GM12872 (cell line): ENCODE data around the gene PLEKHA8.

Experiments used
- TF ChIP-seq, protein P1 (sequence below): IDR thresholded peaks from 3 replicates; pipeline ENCODE4 v1.5.1; 2011; ENCODE audit warnings: low read depth, mild to moderate bottlenecking, low read length, moderate library complexity; ENCODE audit not compliant: insufficient read depth

The PLEKHA8 gene

DNA sequence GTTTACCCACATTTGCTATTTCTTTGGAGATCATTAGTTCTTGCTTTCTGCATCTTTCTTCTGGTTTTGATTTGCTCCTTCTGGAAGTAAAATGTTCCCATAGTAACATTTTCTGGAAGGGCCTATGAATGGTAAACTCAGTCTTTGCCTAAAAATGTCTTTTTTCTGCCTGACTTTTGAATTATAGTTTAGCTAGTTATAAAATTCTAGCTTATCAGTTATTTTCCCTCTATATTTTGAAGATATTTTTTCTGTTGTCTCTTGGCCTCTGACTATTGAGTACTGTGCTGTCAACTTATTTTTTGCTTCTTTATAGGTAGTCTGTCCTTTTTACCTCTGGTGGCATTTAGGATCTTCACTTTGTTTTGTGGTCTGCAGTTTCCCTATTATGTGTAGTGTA is 84.9 kb downstream of the PLEKHA8 start:
- TF ChIP-seq, protein P1, sequence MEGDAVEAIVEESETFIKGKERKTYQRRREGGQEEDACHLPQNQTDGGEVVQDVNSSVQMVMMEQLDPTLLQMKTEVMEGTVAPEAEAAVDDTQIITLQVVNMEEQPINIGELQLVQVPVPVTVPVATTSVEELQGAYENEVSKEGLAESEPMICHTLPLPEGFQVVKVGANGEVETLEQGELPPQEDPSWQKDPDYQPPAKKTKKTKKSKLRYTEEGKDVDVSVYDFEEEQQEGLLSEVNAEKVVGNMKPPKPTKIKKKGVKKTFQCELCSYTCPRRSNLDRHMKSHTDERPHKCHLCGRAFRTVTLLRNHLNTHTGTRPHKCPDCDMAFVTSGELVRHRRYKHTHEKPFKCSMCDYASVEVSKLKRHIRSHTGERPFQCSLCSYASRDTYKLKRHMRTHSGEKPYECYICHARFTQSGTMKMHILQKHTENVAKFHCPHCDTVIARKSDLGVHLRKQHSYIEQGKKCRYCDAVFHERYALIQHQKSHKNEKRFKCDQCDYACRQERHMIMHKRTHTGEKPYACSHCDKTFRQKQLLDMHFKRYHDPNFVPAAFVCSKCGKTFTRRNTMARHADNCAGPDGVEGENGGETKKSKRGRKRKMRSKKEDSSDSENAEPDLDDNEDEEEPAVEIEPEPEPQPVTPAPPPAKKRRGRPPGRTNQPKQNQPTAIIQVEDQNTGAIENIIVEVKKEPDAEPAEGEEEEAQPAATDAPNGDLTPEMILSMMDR, result no peak

GRCh38 chr7:30114536-30115238 is 86.5 kb downstream of the PLEKHA8 start:
- TF ChIP-seq, protein P1, result no peak

DNA sequence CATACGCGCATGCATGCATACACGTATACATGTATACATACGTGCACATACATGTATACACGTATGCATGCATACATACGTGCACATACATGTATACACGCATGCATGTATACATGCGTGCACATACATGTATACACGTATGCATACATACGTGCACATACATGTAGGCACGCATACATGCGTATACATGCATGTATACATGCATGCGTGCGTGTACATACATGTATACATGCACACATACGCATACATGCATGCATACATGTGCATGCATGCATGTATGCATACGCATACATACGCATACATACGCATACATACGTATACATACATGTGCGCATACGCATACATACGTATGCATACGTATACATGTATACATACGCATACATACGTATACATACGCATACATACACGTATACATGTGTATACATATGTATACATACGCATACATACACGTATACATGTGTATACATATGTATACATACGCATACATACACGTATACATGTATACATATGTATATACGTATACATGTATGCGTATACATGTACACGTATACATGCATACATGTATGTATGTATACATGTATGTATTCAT is 87.6 kb downstream of the PLEKHA8 start:
- TF ChIP-seq, protein P1, result no peak

DNA sequence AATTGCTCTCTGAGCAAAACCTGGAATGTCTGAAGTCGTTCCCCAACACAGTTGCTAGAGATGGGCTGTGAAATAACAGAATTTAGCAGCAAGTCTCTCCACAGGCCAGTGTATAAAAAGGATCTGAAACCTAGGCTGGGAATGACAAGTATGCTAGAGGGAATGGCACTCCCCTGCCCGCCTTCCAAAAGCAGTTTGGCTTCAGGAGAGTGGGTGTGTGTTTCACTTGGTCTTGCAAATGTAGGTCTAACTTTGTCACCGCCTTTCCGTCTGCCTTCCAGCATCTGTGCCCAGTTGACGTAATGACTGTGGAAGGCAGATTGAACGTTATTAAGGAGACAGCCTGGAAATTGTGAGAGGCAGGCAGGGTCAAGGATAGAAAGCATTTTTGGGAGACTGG is 88.6 kb downstream of the PLEKHA8 start:
- TF ChIP-seq, protein P1, result no peak

GRCh38 chr7:30117896-30118295 is 89.7 kb downstream of the PLEKHA8 start:
- TF ChIP-seq, protein P1, result no peak

- TF ChIP-seq, protein P1, result no peak
Measured at GRCh38 chr7:30119890-30120577, 91.8 kb downstream of the PLEKHA8 start.

GRCh38 chr7:30133736-30134610 is 105.8 kb downstream of the PLEKHA8 start:
- TF ChIP-seq, protein P1, result no peak
